Loucy (cell line): ENCODE measurements around the gene FLCN.

Experiments
- H2AFZ ChIP-seq: fragments of 200-600 bp; sonication (generic); 2 replicates; pipeline ENCODE4 v1.6.0; 2016; ENCODE audit warnings: antibody characterized with exemption, mild to moderate bottlenecking, low read length, moderate library complexity
- H3F3A ChIP-seq: fragments of 200-600 bp; 2 replicates; pipeline ENCODE4 v1.6.0; 2016; ENCODE audit warnings: antibody characterized with exemption, low read depth, mild to moderate bottlenecking
- H3K27me3 ChIP-seq: fragments of 200-600 bp; sonication (generic); 2 replicates; pipeline ENCODE4 v1.6.1; 2014; ENCODE audit warnings: low read length, mild to moderate bottlenecking; ENCODE audit not compliant: insufficient read depth, poor library complexity, severe bottlenecking
- H3K36me3 ChIP-seq: fragments of 200-600 bp; sonication (generic); 2 replicates; pipeline ENCODE4 v1.6.1; 2016; ENCODE audit warnings: low read length; ENCODE audit not compliant: insufficient read depth
- H3K4me1 ChIP-seq: fragments of 200-600 bp; sonication (generic); 2 replicates; pipeline ENCODE4 v1.5.1; 2014; ENCODE audit warnings: low read length, mild to moderate bottlenecking; ENCODE audit not compliant: insufficient read depth, poor library complexity, severe bottlenecking
- H3K4me2 ChIP-seq: fragments of 200-600 bp; sonication (generic); 2 replicates; pipeline ENCODE4 v1.6.0; 2014; ENCODE audit warnings: antibody characterized with exemption, low read length, low read depth, mild to moderate bottlenecking; ENCODE audit not compliant: poor library complexity, severe bottlenecking
- H3K4me3 ChIP-seq: fragments of 200-600 bp; sonication (generic); 2 replicates; pipeline ENCODE4 v1.5.1; 2014; ENCODE audit warnings: low read length, mild to moderate bottlenecking, mixed read lengths; ENCODE audit not compliant: poor library complexity, severe bottlenecking
- H3K79me2 ChIP-seq: fragments of 200-600 bp; sonication (generic); 2 replicates; pipeline ENCODE4 v1.6.1; 2014; ENCODE audit warnings: low read length; ENCODE audit not compliant: insufficient read depth
- H3K9ac ChIP-seq: fragments of 200-600 bp; sonication (generic); 2 replicates; pipeline ENCODE4 v1.6.0; 2014; ENCODE audit warnings: mild to moderate bottlenecking, low read depth, low read length, moderate library complexity; ENCODE audit not compliant: poor library complexity, severe bottlenecking
- H3K9me2 ChIP-seq: fragments of 200-600 bp; sonication (generic); replicated peaks from 2 replicates; pipeline ENCODE4 v1.6.1; 2016; ENCODE audit warnings: low read depth, low read length, mixed read lengths
- H3K9me3 ChIP-seq: fragments of 200-600 bp; sonication (generic); 2 replicates; pipeline ENCODE4 v1.6.1; 2014; ENCODE audit warnings: mild to moderate bottlenecking, antibody characterized with exemption, low read length, low read depth; ENCODE audit not compliant: insufficient read depth
- H4K20me1 ChIP-seq: fragments of 200-600 bp; sonication (generic); 2 replicates; pipeline ENCODE4 v1.6.0; 2014; ENCODE audit warnings: antibody characterized with exemption, low read length, mild to moderate bottlenecking; ENCODE audit not compliant: insufficient read depth, poor library complexity, severe bottlenecking
- EZH2phosphoT487 ChIP-seq: fragments of 200-600 bp; IDR thresholded peaks from 2 replicates; pipeline ENCODE4 v1.6.1; 2018; ENCODE audit warnings: antibody characterized with exemption, mild to moderate bottlenecking, moderate library complexity, borderline replicate concordance
- TF ChIP-seq, protein P1 (sequence below): fragments of 200-600 bp; sonication (generic); conservative IDR thresholded peaks from 2 replicates; pipeline ENCODE4 v1.5.1; 2014; ENCODE audit warnings: mild to moderate bottlenecking, antibody characterized with exemption, low read length

The FLCN gene

DNA sequence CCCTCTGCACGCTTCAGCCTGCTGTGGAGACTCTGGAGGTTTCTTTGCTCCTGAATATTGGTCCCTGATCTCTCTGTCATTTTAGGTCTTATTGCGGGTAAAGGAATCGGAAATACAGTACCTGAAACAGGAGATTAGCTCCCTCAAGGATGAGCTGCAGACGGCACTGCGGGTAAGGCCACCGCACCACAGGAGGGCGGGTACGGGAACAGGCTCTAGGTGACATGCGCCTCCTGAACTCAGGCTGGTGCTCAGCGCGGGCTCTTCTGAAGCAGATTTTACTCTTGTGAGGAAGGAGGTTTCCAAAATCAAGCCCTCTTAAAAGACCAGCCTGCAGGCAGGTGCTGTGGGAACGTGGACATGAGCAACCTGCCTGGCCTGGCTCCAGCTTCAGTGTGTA is 60.6 kb downstream of the FLCN start:
- H3K4me3 ChIP-seq: no peak overlapping the region
- no peak overlapping the region for H3K4me2 ChIP-seq

DNA sequence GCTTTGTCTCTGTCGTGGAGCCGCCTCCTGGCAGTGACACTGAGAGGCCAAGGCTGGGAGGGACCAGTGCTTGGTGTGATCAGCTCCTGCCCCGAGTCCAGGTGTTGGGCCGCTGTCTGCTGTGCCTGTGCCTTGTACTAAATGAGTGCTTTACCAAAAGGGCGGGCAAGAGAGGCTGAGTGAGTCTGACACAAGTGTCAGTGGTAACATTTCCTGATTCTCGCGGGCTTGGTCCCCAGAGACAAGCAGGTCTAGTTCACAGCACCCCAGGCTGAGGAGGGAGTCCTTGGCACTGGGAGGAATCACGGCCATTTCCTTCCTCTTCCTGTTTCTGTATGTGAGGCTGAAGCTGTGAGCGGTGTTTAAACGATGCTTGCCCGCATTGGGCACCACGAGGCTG is 61.1 kb downstream of the FLCN start:
- H3K79me2 ChIP-seq: no peaks in the 10 kb centered on the region

More for the DNA sequence above, 60.6 kb downstream of the FLCN start:
- TF ChIP-seq EZH2phosphoT487: no peak
- TF ChIP-seq, protein P1, sequence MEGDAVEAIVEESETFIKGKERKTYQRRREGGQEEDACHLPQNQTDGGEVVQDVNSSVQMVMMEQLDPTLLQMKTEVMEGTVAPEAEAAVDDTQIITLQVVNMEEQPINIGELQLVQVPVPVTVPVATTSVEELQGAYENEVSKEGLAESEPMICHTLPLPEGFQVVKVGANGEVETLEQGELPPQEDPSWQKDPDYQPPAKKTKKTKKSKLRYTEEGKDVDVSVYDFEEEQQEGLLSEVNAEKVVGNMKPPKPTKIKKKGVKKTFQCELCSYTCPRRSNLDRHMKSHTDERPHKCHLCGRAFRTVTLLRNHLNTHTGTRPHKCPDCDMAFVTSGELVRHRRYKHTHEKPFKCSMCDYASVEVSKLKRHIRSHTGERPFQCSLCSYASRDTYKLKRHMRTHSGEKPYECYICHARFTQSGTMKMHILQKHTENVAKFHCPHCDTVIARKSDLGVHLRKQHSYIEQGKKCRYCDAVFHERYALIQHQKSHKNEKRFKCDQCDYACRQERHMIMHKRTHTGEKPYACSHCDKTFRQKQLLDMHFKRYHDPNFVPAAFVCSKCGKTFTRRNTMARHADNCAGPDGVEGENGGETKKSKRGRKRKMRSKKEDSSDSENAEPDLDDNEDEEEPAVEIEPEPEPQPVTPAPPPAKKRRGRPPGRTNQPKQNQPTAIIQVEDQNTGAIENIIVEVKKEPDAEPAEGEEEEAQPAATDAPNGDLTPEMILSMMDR: no peak
- H4K20me1 ChIP-seq: no peaks in the 10 kb centered on the region
- peaks cover 86% of the 10 kb centered on the region; the same call in 1 of the 2 replicates for H3K36me3 ChIP-seq
- no peaks in the 10 kb centered on the region for H3K9me3 ChIP-seq
- H3F3A ChIP-seq: no peaks in the 10 kb centered on the region
- H3K9me2 ChIP-seq: no peaks in the 10 kb centered on the region
- no peaks in the 10 kb centered on the region for H3K27me3 ChIP-seq
- H3K4me1 ChIP-seq: peaks cover 19% of the 10 kb centered on the region
- no peak overlapping the region for H3K9ac ChIP-seq
- no peak overlapping the region for H2AFZ ChIP-seq
- H3K79me2 ChIP-seq: no peaks in the 10 kb centered on the region

DNA sequence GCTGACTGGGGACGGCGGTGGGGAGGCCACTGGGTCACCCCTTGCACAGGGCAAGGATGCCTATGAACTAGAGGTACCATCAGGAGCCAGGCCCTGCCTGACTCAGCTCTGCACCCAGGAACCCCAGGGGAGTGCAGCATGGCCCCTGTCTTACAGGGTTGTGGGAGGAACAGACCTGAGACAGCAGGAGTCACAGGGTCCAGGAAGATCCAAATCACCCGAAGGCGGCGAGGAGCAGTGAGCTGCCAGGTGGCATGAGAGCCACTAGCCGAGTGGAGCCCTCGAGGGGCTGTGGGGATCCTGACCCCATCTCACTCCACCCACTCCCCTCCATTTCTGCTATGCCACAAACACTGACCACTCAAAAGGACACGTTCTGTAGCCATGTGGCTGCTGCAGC is 61.6 kb downstream of the FLCN start:
- TF ChIP-seq, protein P1: no peak
- TF ChIP-seq EZH2phosphoT487: no peak
- H3K27me3 ChIP-seq: no peaks in the 10 kb centered on the region
- H3K4me3 ChIP-seq: no peak overlapping the region
- no peaks in the 10 kb centered on the region for H3K9me3 ChIP-seq
- H3K79me2 ChIP-seq: no peaks in the 10 kb centered on the region
- peaks cover 20% of the 10 kb centered on the region for H3K4me1 ChIP-seq
- H4K20me1 ChIP-seq: no peaks in the 10 kb centered on the region
- H3F3A ChIP-seq: no peaks in the 10 kb centered on the region
- peaks cover 80% of the 10 kb centered on the region; the same call in 1 of the 2 replicates for H3K36me3 ChIP-seq
- no peak overlapping the region for H2AFZ ChIP-seq
- H3K9ac ChIP-seq: no peak overlapping the region
- no peak overlapping the region for H3K4me2 ChIP-seq
- H3K9me2 ChIP-seq: no peaks in the 10 kb centered on the region

More for the DNA sequence above, 61.1 kb downstream of the FLCN start:
- no peaks in the 10 kb centered on the region for H4K20me1 ChIP-seq
- H3K4me3 ChIP-seq: no peak overlapping the region
- H3F3A ChIP-seq: no peaks in the 10 kb centered on the region
- H3K9me2 ChIP-seq: no peaks in the 10 kb centered on the region
- TF ChIP-seq EZH2phosphoT487: no peak
- TF ChIP-seq, protein P1: no peak
- H2AFZ ChIP-seq: no peak overlapping the region
- peaks cover 20% of the 10 kb centered on the region for H3K4me1 ChIP-seq
- no peaks in the 10 kb centered on the region for H3K27me3 ChIP-seq
- peaks cover 86% of the 10 kb centered on the region; the same call in 1 of the 2 replicates for H3K36me3 ChIP-seq
- H3K9ac ChIP-seq: no peak overlapping the region
- no peak overlapping the region for H3K4me2 ChIP-seq
- H3K9me3 ChIP-seq: no peaks in the 10 kb centered on the region
